ENCODE results near the gene C1orf87.
"Not testable (repeated sequence)": the region's sequence is repeated elsewhere in the genome, so short reads cannot be mapped to it uniquely, and the experiment has no call there.

DNA sequence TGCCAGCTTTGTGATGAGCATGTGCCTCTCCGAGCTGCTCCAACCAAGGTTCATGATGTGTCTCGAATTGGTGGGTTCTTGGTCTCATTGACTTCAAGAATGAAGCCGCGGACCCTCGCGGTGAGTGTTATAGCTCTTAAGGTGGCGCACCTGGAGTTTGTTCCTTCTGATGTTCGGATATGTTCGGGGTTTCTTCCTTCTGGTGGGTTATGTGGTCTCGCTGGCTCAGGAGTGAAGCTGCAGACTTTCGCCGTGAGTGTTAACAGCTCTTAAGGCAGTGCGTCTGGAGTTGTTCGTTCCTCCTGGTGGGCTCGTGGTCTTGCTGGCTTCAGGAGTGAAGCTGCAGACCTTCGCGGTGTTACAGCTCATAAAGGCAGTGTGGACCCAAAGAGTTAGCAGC is 104.8 kb downstream of the C1orf87 start:
- TF ChIP-seq, protein P1, sequence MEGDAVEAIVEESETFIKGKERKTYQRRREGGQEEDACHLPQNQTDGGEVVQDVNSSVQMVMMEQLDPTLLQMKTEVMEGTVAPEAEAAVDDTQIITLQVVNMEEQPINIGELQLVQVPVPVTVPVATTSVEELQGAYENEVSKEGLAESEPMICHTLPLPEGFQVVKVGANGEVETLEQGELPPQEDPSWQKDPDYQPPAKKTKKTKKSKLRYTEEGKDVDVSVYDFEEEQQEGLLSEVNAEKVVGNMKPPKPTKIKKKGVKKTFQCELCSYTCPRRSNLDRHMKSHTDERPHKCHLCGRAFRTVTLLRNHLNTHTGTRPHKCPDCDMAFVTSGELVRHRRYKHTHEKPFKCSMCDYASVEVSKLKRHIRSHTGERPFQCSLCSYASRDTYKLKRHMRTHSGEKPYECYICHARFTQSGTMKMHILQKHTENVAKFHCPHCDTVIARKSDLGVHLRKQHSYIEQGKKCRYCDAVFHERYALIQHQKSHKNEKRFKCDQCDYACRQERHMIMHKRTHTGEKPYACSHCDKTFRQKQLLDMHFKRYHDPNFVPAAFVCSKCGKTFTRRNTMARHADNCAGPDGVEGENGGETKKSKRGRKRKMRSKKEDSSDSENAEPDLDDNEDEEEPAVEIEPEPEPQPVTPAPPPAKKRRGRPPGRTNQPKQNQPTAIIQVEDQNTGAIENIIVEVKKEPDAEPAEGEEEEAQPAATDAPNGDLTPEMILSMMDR (conservative IDR thresholded peaks at IDR 0.05) = not testable (repeated sequence)
- TF ChIP-seq ZFX (IDR thresholded peaks at IDR 0.05) = not testable (repeated sequence)
